GM18861 (cell line): ENCODE data around the gene GRM7.

Experiments
- ATAC-seq: cut with Tn5 transposase; IDR thresholded peaks from one replicate; pipeline ENCODE4 v1.9.1; 2021; ENCODE audit not compliant: unreplicated experiment

Gene GRM7

DNA sequence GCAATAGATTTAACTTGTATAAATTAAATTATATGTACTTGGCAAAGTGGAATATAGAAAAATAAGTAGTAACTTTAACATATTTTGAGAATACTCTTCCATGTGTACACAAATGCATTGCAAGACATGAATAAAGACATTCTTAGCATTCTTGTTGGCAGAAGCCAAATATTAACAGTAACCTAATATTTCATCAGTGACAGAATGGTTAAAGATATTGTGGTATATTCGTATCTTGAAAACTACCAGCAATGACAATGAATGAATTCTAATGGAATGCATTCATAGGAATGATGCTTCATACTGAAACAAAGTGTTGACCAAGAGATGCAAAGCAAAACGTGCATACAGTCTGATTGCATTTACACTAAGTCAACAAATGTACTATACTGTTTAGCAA is 524.7 kb downstream of the GRM7 start:
- no peak for ATAC-seq

DNA sequence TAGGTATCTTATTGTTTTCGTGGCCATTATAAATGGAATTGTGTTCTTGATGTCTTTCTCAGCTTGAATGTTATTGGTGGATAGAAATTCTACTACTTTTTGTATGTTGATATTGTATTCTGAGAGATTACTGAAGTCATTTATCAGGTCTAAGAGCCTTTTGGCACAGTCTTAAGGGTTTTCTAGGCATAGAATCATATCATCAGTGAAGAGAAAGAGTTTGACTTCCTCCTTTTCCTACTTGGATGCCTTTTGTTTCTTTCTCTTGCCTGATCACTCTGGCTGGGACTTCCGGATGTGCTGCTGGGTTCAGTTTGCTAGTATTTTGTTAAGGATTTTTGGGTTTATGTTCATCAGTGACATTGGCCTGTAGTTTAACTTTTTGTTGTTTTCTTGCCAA is 527.1 kb downstream of the GRM7 start:
- ATAC-seq = no peak

DNA sequence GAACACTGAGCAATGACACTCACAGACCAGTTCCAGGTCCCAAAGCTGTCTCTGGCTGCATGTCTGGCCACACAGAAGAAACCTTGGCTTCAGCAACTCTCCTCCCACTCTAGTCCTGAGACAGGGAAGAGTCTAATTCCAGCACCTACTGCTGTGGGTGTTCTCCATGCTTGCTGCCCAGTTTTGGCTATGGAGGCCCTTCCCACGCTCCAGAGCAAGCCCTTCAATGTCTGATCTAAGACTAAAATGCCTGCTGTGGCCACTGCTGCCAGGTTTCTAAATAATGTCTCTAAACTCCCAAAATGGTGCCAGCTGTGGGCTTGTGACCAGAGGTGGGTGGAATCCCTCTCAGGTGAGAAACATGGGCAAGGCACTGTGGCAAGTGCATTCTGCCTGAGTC is 531.3 kb downstream of the GRM7 start:
- ATAC-seq = no peak

DNA sequence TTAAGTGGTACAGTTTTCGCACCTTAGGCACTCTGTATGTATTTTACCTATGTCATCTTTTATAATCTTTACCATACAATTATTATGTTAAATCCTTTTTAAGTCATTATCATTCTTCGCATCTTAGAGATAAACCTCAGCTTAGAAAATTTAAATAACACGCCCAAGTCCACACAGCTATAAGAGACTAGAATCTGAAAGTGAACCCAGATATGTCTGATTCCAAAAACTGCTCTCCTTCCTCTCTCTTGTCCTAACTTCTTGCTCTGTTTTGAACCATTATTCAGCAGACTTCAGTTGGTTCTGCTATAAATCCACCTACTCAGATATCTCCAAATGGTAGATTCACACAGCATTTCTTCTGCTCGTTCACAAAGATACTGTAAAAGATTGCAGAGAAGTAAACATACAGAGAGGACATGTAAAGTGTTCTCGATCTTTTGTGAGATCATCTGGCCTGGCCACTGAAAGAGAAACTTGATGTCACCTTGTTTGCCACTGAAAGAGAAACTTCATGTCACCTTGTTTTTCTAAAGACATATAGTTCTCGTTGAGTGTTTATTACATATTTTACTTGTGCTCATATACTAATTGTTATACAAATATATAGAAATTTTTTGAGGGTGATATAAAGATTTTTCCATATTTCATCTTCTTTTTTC is 533.2 kb downstream of the GRM7 start:
- ATAC-seq = no peak

DNA sequence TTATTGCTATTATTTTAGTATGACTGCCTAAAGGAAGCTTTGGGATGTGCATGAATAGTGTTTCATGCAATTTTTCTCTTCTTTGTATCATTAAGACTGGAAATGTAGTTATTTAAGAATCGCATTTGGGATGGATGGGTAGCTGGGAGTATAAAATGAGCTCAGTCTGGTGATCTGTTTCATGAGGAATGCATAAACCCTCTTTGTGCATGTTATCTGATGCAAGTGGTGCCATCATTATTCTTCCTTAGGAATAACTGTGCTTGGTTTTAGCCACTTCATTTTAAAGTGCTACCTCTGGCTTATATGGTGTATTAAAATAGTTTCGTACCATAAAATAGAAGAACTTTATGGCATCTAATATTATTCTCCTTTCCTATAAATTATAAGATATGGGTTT is 535.6 kb downstream of the GRM7 start:
- no peak for ATAC-seq

DNA sequence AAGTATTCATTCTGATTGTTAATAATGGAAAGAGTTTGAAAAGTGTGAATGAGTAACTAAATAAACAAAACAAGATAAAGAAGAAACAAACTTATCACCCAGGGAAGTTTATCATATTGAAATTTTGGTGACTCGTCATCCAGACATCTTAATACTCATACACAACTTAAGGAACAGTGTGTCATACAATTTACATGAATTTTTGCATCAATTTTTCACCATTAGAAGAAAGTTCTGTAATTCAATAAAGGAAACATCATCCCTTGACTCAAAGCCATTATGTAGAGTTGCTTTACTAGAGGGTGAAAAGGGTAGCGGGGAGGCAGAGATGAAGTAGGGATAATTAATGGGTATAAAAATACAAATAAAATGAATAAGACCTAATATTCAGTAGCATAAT is 536.2 kb downstream of the GRM7 start:
- no peak for ATAC-seq

DNA sequence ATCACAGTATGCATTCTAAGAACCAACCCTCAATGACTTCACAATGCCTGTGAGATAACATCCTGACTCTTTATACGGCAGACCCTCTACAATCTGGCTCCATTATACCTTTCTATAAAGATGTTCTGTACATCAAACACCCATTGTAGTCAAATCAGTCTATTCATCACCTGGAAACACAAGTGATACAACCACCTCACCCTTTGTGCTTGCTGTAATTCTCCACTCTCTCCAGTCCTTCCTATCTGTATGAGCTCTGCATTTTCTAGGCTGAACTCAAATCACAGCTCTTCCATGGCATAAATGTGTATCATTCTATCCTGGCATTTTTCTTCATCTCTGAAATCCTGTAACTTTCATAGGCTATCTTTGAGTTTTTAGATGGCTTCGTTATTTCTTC is 539.4 kb downstream of the GRM7 start:
- ATAC-seq = no peak

DNA sequence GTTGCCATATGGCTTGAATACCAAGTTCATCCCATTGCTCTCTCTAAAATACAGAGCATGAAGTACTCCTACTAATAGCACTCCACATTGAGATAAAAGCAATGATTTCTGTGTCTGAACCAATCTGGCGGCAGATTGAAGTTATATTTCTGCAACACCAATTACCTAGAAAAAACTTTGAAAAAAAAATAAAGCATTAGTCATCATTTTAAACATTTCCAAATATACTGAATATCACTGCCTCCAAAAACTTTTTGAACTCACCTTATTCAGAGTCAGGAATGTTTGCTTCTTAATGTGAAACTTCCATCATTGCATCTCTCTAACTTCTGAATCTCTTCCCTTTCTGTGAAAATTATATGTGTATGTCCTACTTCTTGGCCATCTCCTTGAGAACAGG is 540.5 kb downstream of the GRM7 start:
- ATAC-seq = no peak

DNA sequence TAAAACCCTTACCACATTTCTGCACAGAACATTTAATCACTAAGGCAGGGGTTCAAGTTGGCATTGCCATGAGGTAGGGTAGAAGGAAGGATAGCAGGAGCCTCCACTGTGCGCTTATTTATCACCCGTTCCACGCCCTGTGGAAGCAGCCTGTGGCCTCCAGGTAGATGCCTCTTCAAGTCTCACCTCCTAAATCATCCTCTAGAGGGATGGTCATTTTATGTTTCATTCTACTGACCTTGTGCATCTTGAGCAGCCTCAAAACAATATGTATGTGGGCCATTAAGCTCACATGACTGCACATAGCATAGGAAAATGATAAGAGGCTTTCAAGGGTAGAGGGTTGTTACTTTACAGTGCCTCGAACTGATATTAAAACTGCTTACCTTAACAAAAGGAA is 546.2 kb downstream of the GRM7 start:
- ATAC-seq = no peak

DNA sequence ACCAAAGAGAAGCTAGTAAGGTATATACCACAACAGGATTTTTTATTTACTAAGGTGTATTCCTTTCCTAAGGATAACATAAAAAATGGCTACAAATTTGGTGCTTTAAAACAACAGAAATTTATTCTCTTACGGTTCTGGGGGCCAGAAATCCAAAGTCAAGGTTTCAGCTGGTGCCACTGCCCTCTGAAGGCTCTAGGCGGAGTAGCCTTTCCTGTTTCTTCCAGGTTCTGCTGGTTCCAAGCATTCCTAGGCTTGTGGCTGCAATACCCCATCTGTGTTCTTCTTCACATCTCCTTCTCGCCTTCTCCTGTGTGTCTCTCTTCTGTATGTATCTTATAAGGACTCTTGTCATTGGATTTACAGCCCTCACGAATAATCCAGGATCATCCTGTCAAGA is 549.9 kb downstream of the GRM7 start:
- ATAC-seq = no peak

DNA sequence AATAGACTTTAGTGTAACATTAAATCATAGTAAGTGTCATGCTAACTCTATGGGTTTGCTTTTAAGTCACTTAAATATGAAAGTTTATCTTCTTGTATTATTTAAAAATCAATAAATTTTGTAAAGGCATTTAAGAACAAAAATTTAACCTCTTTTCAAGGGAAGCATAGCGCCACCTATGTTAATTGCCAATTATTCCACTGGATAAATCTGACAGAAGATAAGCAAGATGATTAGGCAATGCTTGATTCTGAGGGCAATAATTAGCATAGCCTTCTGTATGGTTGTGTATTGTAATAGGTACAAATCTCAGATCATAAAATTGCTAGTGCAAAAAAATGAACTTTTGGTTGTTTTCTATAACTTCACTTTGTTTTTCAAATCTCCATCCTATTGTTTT is 560.1 kb downstream of the GRM7 start:
- ATAC-seq = no peak

DNA sequence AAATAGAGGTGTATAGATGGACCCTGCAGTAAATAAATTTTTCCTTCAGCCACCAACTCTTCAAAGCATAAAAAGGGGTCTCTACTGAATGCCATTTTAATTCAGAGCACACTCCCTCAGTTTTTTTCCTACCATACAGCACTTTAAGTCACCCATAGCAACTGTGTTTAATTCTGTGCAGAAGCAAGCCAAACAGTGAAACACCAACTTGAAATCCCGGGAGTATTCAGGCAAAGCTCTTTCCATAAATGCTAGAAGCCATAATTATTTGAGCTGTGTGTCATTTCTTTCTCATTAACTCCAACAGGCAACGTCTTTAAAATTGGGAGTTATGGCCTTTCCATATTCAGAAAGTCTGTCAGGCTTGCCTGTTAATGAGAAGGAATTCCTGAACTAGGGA is 562.1 kb downstream of the GRM7 start:
- ATAC-seq = no peak

DNA sequence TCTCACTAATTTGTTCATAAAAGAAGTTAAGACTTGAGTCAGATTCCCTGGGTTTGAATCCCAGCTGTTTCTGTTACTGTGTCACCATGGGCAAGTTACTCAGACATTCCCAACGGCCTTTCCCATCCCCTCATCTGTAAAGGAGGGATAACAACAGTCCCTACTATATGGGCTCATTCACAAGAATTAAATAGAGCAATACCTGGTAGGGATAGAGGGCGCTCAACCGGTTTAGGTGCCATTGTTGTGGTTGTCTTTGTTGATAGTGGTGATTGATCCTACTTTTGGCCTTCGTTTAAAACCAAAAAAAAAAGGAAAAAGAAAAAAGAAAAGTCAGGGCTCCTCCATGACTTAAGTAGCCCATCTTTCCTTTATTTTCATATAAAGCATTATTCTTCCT is 563.1 kb downstream of the GRM7 start:
- no peak for ATAC-seq

DNA sequence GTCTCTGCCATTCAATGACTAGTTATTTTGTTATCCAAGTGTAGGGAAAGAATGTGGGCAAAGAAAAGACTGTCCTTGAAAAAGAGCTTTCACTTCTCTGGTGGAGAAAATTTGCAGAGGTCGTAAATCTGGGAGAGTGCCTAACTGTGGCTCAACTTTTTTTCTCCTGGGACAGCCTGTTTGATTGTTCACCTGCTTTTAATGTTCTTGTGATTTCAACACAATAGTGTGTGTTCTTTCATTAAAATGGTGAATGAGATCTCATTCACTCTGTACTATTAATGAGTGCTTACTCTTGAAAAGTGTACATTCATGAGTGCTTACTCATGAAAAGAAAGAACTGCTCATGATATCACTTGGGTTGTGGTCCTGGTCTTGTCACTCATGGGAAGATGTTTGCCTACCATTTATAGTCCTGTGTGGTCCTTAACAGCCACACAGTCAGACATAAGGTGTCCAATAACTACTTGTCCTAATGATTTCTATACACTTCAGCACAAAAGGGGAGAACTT is 567.3 kb downstream of the GRM7 start:
- no peak for ATAC-seq

DNA sequence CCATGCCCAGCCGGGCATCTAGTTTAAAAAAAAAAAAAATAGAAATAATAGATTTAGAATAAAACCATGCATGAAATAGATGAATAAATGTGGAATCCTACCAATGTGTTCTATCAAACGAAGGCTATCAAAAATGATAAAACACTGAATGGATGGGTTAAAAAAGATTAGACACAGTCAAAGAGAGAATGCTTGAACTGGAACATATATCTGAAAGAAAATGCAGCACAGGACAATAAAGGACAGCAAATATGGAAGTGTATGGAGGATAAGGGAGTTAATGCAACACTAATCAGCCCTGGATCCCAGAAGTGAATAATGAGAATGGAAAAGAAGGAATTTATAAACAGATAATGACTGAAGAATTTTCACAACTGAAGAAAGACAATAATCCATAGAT is 571.7 kb downstream of the GRM7 start:
- ATAC-seq = no peak

DNA sequence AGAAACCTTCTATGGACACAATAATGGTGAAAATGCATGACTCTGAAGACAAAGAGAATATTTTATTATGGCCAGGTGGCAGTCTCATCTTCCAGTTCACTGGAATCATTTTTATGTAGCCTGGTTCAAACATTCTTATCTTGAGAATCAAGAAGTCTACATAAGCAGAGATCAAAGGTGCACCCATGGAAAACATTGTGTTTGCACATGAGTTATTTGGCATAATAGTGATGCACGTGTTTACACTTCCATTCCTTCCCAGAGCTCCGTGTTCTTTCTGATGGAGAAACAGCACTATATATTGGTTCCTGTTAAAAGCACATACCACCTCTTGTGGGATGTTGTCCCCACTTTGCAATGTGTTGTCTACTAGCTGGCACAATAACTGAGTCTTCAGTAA is 572.2 kb downstream of the GRM7 start:
- ATAC-seq = no peak

DNA sequence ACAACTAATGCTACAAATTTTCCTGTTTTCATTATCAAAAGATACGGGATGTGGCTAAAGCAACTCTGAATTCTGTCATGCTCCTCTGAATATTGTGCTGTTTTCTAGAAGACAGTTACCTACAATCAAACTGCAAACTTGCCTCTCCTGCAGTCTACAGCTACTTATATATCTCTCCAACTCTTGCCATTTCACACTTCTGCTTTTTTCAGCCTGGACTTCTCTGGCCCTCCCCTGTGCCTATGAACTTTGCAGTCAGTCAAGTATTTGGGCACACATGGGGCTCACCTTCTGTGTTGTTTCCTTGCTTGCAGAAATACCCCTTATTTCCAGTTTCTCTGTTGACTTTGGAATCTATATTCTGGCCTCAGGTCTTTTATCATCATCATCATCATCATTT is 575.6 kb downstream of the GRM7 start:
- ATAC-seq = no peak

DNA sequence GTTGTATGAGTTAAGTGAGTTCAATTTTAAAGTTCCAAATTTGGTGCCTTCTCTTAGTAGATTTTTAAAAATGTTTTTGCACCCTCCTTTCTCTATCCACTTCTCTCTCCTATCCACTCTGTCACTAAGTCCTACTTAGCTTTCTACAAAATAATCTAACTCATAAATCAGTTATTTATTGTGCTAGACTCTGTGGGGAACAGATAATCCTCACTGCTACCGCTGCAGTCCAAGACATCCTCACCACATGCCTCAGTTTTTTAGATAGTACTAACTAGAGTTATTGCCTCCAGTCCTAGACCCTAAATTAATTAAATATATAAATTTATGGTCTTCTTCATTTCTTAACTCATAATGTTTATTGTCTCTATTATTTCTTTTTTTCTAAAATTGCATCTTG is 576.3 kb downstream of the GRM7 start:
- ATAC-seq = no peak

DNA sequence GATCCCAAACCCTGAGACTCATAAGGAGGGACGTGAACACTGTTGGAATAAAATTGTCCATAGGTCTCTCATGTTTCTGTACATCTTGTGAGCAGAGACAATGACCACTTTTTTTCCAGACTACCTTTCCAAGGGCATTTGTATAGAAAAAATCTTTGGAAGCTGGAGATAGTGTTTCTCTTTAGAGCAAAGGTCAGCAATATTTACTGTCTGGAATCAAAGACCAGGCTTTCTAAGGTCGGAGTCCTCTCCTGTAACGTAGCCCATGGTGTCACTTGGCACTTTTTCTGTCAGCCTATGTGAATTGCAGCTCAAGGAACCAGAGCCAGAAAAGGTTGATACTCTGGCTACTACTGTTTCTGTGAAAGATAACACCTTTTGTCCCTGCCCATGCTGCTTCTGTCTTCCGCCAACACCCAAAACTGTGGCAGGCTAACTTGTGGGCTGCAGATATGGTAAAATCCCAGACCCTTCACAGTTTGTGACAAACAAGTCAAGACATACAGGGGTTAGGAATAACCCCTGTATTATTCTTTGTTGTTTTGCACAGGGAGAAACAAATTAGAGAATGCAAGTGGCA is 578.3 kb downstream of the GRM7 start:
- no peak for ATAC-seq

DNA sequence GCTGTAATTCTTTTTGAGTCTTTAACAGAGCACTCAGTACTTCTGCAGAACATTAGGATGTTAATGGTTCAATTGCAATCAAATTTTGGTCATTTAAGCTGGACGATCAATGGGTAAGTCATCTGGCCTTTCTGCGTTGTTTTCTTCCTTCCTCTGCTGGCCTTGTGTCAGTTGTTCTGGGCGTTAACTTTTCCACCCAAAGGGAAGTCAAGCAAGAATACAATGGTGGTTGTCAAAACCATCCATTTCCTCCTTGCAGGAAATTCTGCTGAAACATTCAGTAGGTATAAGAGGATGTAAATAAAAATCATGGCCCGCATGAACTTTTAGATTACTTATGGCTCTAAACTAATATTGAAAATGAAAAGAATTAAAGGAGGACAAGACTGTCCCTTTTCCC is 584.0 kb downstream of the GRM7 start:
- no peak for ATAC-seq

DNA sequence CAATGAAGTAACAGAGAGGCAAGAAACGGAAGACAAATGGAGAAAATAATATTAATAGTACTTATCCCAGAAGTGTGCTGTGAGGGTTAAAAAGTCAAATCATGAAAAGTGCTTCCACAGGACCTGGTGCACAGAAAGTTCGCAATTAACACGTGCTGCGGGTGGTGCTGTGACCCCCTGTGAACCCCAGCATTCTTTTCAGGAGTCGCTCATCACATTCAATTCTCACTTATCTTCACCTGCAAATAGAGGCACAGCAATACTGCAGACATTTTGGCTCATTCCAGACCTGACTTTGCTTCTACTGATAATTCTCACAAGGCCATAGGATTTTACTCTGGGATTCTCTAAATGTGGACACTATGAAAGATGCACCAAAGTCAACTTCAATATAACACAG is 584.4 kb downstream of the GRM7 start:
- ATAC-seq = no peak

DNA sequence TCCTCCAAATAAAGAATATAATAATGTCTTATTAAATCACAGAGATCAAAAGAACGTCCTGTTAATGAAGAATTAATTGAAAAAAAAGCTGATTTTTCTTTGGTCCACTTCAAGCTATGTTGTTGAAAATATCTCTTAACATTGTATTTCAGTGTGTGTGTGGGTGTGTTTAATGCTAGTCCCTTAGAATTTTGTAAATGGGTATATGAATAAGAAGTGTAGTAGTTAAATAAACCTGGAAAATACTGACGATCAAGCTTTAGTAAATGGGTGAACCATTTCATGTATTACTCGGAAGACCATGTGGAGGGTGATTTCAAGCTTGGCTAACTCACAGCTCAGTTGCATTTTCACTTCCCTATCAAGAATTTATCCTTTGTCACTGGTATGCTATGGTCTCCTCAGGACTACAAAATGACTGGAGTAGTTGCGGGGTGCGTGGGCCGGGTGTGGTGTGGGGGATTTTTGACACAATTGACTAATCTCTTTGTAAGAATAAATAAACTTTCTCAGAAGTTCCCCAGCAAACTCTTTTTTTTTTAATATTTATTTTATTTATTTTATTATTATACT is 586.4 kb downstream of the GRM7 start:
- ATAC-seq = peak; percentile 99

DNA sequence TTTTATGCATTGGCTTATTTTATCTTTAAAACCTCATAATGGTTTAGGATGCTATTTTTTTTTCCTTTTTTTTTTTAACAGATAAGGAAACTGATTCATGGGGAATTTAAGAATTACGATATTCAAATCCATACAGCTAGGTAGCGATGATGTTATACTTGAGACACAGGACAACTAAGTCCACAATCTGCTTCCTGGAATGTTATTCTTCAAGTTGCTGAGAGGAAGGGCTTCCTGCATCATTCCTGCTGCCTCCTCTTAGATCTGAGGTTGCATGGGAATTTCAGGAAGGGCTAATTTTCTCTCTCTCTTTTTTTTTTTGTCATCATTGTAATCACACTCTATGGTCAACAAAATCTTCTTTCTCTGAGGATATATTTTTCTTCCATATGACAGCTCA is 595.5 kb downstream of the GRM7 start:
- no peak for ATAC-seq
